Endothelial cell of umbilical vein (primary cell): ENCODE data around the gene POLE. TPM values are rescaled to one million over a fixed set of nuclear protein-coding genes. Genes with fewer than 3 reads are reported as not detected.

ENCODE experiments used
- BruUV-seq: library from RNA; stranded (reverse); fragments of 400-500 nt; replicated peaks from 2 replicates; lab custom pipeline; 2021; lab: Mats Ljungman, UMichigan
- CTCF ChIA-PET: fragments of 300-600, 350-600 bp; sonication (Branson Sonifier 250); formaldehyde crosslinking; loops from one replicate; lab custom pipeline; 2021; ENCODE audit warnings: antibody characterized with exemption, inconsistent platforms; lab: Charles Lee
- POLR2A ChIA-PET: fragments of 300-600, 350-600 bp; sonication (Branson Sonifier 250); formaldehyde crosslinking; loops from one replicate; lab custom pipeline; 2021; ENCODE audit warnings: antibody characterized with exemption, inconsistent platforms; lab: Charles Lee
- DNase-seq: peaks from one replicate; pipeline ENCODE4 v3.0.0-alpha.2; 2011; ENCODE audit warnings: low read depth, low spot score
- FAIRE-seq: peaks from 2 replicates; lab custom pipeline; 2011; peaks lifted over from hg19 to GRCh38; lab: Jason Lieb, UNC
- H2AFZ ChIP-seq: 2 replicates; pipeline ENCODE4 v1.6.0; 2012; ENCODE audit warnings: low read depth, low read length, control low read depth, inconsistent platforms
- H3K27ac ChIP-seq: 2 replicates; pipeline ENCODE4 v1.5.1; 2011; ENCODE audit warnings: low read depth, mild to moderate bottlenecking, control low read depth, low read length, moderate library complexity; ENCODE audit not compliant: insufficient read depth
- H3K27me3 ChIP-seq, 2 experiments: 2 replicates each; pipeline versions ENCODE4 v1.6.0 to v1.6.1; 2011; ENCODE audit warnings: low read length in 2 of 2, mixed read lengths in 1 of 2; ENCODE audit not compliant: control insufficient read depth in 2 of 2, insufficient read depth in 2 of 2
- H3K36me3 ChIP-seq, 2 experiments: 2 replicates in 1 of 2; 3 replicates in 1 of 2; pipeline ENCODE4 v1.5.1; 2011; ENCODE audit warnings: low read length in 2 of 2, mild to moderate bottlenecking in 1 of 2, moderate library complexity in 1 of 2; ENCODE audit not compliant: control insufficient read depth in 2 of 2, insufficient read depth in 2 of 2; ENCODE audit errors: extremely low read depth in 1 of 2
- H3K4me1 ChIP-seq: 3 replicates; pipeline ENCODE4 v1.5.1; 2011; ENCODE audit warnings: mild to moderate bottlenecking, low read length; ENCODE audit not compliant: control insufficient read depth, insufficient read depth; ENCODE audit errors: extremely low read depth
- H3K4me2 ChIP-seq: 2 replicates; pipeline ENCODE4 v1.6.1; 2011; ENCODE audit warnings: low read length, control low read depth, mixed read lengths; ENCODE audit not compliant: insufficient read depth
- H3K4me3 ChIP-seq, 3 experiments: fragments of 200-600 bp in 1 of 3; sonication (generic), shearing (Covaris generic) in 1 of 3; replicated peaks in 1 of 3; 2 replicates each; pipeline ENCODE4 v1.5.1; 2011 to 2016; ENCODE audit warnings: control low read depth in 3 of 3, low read length in 3 of 3, mild to moderate bottlenecking in 2 of 3, inconsistent platforms in 1 of 3, low read depth in 1 of 3, moderate library complexity in 1 of 3; ENCODE audit not compliant: insufficient read depth in 1 of 3
- H3K79me2 ChIP-seq: 2 replicates; pipeline ENCODE4 v1.6.0; 2012; ENCODE audit warnings: low read length, inconsistent platforms; ENCODE audit not compliant: control insufficient read depth, insufficient read depth
- H3K9ac ChIP-seq: replicated peaks from 2 replicates; pipeline ENCODE3; 2011; ENCODE audit warnings: low read length, control low read depth; ENCODE audit not compliant: insufficient read depth; ENCODE audit errors: extremely low read depth
- H3K9me1 ChIP-seq: replicated peaks from 3 replicates; pipeline ENCODE4 v1.6.0; 2011; ENCODE audit warnings: mild to moderate bottlenecking, low read length; ENCODE audit not compliant: control insufficient read depth, insufficient read depth; ENCODE audit errors: extremely low read depth
- H3K9me3 ChIP-seq: replicated peaks from 2 replicates; pipeline ENCODE4 v1.5.1; 2012; ENCODE audit warnings: low read length, inconsistent platforms; ENCODE audit not compliant: control insufficient read depth, insufficient read depth
- H4K20me1 ChIP-seq: replicated peaks from 2 replicates; pipeline ENCODE3; 2011; ENCODE audit warnings: mild to moderate bottlenecking, low read length; ENCODE audit not compliant: control insufficient read depth, insufficient read depth; ENCODE audit errors: extremely low read depth
- EZH2 ChIP-seq: IDR thresholded peaks from 2 replicates; pipeline ENCODE4 v1.6.1; 2012; ENCODE audit warnings: borderline replicate concordance, low read depth, mild to moderate bottlenecking, moderate library complexity, low read length, inconsistent platforms; ENCODE audit not compliant: severe bottlenecking
- FOS ChIP-seq: IDR thresholded peaks from 2 replicates; pipeline ENCODE4 v1.6.1; 2011; ENCODE audit warnings: mild to moderate bottlenecking, low read length, moderate library complexity, borderline replicate concordance; ENCODE audit not compliant: insufficient read depth
- GATA2 ChIP-seq: IDR thresholded peaks from 2 replicates; pipeline ENCODE4 v1.7.0; 2011; ENCODE audit warnings: low read depth, mild to moderate bottlenecking, moderate library complexity, mixed read lengths, low read length; ENCODE audit not compliant: insufficient read length, insufficient read depth
- JUN ChIP-seq: IDR thresholded peaks from 2 replicates; pipeline ENCODE4 v1.6.1; 2011; ENCODE audit warnings: borderline replicate concordance, low read depth; ENCODE audit not compliant: insufficient read length, insufficient read depth
- MYC ChIP-seq: IDR thresholded peaks from one replicate; pipeline ENCODE4 v1.6.1; 2011; ENCODE audit warnings: mild to moderate bottlenecking, low read depth, low read length
- POLR2A ChIP-seq: IDR thresholded peaks from 2 replicates; pipeline ENCODE4 v1.6.1; 2012; ENCODE audit warnings: low read depth, mild to moderate bottlenecking, control low read depth, low read length
- POLR2AphosphoS5 ChIP-seq: IDR thresholded peaks from 2 replicates; pipeline ENCODE4 v1.6.1; 2012; ENCODE audit warnings: low read depth, mild to moderate bottlenecking, control low read depth, low read length, moderate library complexity; ENCODE audit not compliant: insufficient read depth
- dilution Hi-C: fragments of 300-500 bp; cut with MboI; formaldehyde crosslinking; loops from one replicate; pipeline ENCODE4 v1.15.0; 2019; ENCODE audit warnings: low sequenced_read_pairs; ENCODE audit not compliant: extremely low pct_ligation_motif_present
- intact Hi-C: fragments of 100-400 bp; cut with micrococcal nuclease; formaldehyde crosslinking; loops from one replicate; pipeline ENCODE4 v1.10.0; 2022
- polyA plus RNA-seq, 4 experiments: library from polyadenylated mRNA; depleted of rRNA in 3 of 4; stranded (reverse) in 3 of 4; unstranded in 1 of 4; fragments of >200 nt; gene quantifications; 2 replicates each; pipeline versions ENCODE4 v1.2.1 to v1.2.3, GENCODE V29; 2011 to 2012; ENCODE audit warnings: missing spikeins in 1 of 4
- total RNA-seq: library from RNA; stranded (reverse); gene quantifications from 2 replicates; pipeline ENCODE4 v1.2.3, GENCODE V29; 2021
- TF ChIP-seq, protein P1 (sequence below), 2 donors: IDR thresholded peaks; 1 replicate in 1 of 2; 2 replicates in 1 of 2; pipeline ENCODE4 v1.5.1; 2011; ENCODE audit warnings: low read length in 2 of 2, mild to moderate bottlenecking in 2 of 2, moderate library complexity in 2 of 2, control low read depth in 1 of 2, inconsistent platforms in 1 of 2, low read depth in 1 of 2; ENCODE audit not compliant: insufficient read depth in 1 of 2; ENCODE audit errors: extremely low read depth in 1 of 2
- TF ChIP-seq, protein P2 (sequence below): IDR thresholded peaks from 2 replicates; pipeline ENCODE4 v1.6.1; 2011; ENCODE audit not compliant: insufficient read depth, insufficient read length

POLE gene
- total and polyA plus RNA-seq, 2 donors (not counting 3 experiments of a cell fraction or from before 2014, with no cell fraction given), result 22.9 to 82.7 TPM

GRCh38 chr12:132591107-132591935 lies 95.8 kb downstream of the POLE start:
- CTCF ChIA-PET, result no interaction called here
- H3K4me2 ChIP-seq, result no peak overlapping the region
- H3K27ac ChIP-seq, result no peak overlapping the region
- FAIRE-seq (no peak), DNase-seq (no peak)
- H3K36me3 ChIP-seq, result no peaks in the 10 kb centered on the region
- no peaks in the 10 kb centered on the region for H4K20me1 ChIP-seq
- no TSS peak for BruUV-seq
- H3K9me1 ChIP-seq, result no peaks in the 10 kb centered on the region
- no peaks in the 10 kb centered on the region for H3K27me3 ChIP-seq
- intact Hi-C loops, result no loop called here
- no peaks in the 10 kb centered on the region for H3K79me2 ChIP-seq
- POLR2A ChIA-PET, result no interaction called here
- no peak overlapping the region for H2AFZ ChIP-seq
- H3K9me3 ChIP-seq, result no peaks in the 10 kb centered on the region
- no peak overlapping the region for H3K4me3 ChIP-seq
- H3K9ac ChIP-seq, result no peak overlapping the region
- no peaks in the 10 kb centered on the region for H3K4me1 ChIP-seq
- TF ChIP-seq MYC, result no peak
- TF ChIP-seq POLR2AphosphoS5, result no peak
- TF ChIP-seq POLR2A, result no peak
- dilution Hi-C loops, result no loop called here

GRCh38 chr12:132588821-132589669 lies 98.1 kb downstream of the POLE start:
- H3K36me3 ChIP-seq, result no peaks in the 10 kb centered on the region
- dilution Hi-C loops, result no loop called here
- H4K20me1 ChIP-seq, result no peaks in the 10 kb centered on the region
- H3K4me3 ChIP-seq, result no peak overlapping the region
- no peaks in the 10 kb centered on the region for H3K9me1 ChIP-seq
- DNase-seq (no peak), FAIRE-seq (no peak)
- no peaks in the 10 kb centered on the region for H3K4me1 ChIP-seq
- TF ChIP-seq POLR2A (no peak), FOS (no peak), GATA2 (no peak), MYC (no peak), EZH2 (no peak), POLR2AphosphoS5 (no peak), JUN (no peak)
- TF ChIP-seq, protein P1, sequence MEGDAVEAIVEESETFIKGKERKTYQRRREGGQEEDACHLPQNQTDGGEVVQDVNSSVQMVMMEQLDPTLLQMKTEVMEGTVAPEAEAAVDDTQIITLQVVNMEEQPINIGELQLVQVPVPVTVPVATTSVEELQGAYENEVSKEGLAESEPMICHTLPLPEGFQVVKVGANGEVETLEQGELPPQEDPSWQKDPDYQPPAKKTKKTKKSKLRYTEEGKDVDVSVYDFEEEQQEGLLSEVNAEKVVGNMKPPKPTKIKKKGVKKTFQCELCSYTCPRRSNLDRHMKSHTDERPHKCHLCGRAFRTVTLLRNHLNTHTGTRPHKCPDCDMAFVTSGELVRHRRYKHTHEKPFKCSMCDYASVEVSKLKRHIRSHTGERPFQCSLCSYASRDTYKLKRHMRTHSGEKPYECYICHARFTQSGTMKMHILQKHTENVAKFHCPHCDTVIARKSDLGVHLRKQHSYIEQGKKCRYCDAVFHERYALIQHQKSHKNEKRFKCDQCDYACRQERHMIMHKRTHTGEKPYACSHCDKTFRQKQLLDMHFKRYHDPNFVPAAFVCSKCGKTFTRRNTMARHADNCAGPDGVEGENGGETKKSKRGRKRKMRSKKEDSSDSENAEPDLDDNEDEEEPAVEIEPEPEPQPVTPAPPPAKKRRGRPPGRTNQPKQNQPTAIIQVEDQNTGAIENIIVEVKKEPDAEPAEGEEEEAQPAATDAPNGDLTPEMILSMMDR (IDR thresholded peaks at IDR 0.05; ENCODE audit: extremely low read depth in 1 of 2, insufficient read depth in 1 of 2, low read depth in 1 of 2, low read length in 2 of 2), result no peak
- TF ChIP-seq, protein P2, sequence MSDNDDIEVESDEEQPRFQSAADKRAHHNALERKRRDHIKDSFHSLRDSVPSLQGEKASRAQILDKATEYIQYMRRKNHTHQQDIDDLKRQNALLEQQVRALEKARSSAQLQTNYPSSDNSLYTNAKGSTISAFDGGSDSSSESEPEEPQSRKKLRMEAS, result no peak
- no peak overlapping the region for H3K4me2 ChIP-seq
- no peak overlapping the region for H3K9ac ChIP-seq
- no peak overlapping the region for H2AFZ ChIP-seq
- no peaks in the 10 kb centered on the region for H3K27me3 ChIP-seq
- H3K79me2 ChIP-seq, result no peaks in the 10 kb centered on the region
- no peak overlapping the region for H3K27ac ChIP-seq
- BruUV-seq, result no TSS peak
- intact Hi-C loops, result no loop called here
- H3K9me3 ChIP-seq, result no peaks in the 10 kb centered on the region
- CTCF ChIA-PET, result interaction anchor here (1.1 to 1.3 kb wide), 3 partner anchors 23 to 28 kb away, joined by 3 to 4 read pairs (median 3); no protein-coding TSS in a partner anchor
- POLR2A ChIA-PET, result no interaction called here
